A549 (cell line): ENCODE measurements around the gene PTPRG.

ENCODE experiments used
- CHD4 ChIP-seq: fragments of 200-600 bp; sonication (generic); IDR thresholded peaks from 2 replicates; pipeline ENCODE4 v1.6.1; 2016; ENCODE audit warnings: antibody characterized with exemption, mild to moderate bottlenecking, borderline replicate concordance
- CTCF ChIP-seq: fragments of >200 bp; sonication (Bioruptor Twin); formaldehyde crosslinking; IDR thresholded peaks from 3 replicates; pipeline ENCODE4 v1.5.1; 2016
- EHMT2 ChIP-seq: fragments of 200-600 bp; sonication (generic); IDR thresholded peaks from 2 replicates; pipeline ENCODE4 v1.6.1; 2016; ENCODE audit warnings: antibody characterized with exemption, low read depth, mild to moderate bottlenecking, moderate library complexity
- ESRRA ChIP-seq: fragments of 150-350 bp; IDR thresholded peaks from 2 replicates; pipeline ENCODE4 v1.6.1; 2014; ENCODE audit warnings: mild to moderate bottlenecking, low read length, borderline replicate concordance
- HOXB5 ChIP-seq: fragments of 250-450 bp; sonication (Bioruptor Pico); IDR thresholded peaks from 2 replicates; pipeline ENCODE4 v1.5.0; 2020; ENCODE audit warnings: mild to moderate bottlenecking, moderate library complexity
- JUN ChIP-seq, 2 experiments: fragments of >200 bp; sonication (Bioruptor Twin); formaldehyde crosslinking; IDR thresholded peaks; 2 replicates in 1 of 2; 3 replicates in 1 of 2; pipeline ENCODE4 v1.6.1; 2016 to 2017
- POLR2A ChIP-seq: IDR thresholded peaks from 2 replicates; pipeline ENCODE4 v1.6.1; 2012; ENCODE audit warnings: mild to moderate bottlenecking, low read length
- RAD21 ChIP-seq, 2 experiments: fragments of >200 bp in 1 of 2; sonication (Bioruptor Twin) in 1 of 2; formaldehyde crosslinking in 1 of 2; IDR thresholded peaks in 1 of 2; conservative IDR thresholded peaks in 1 of 2; 2 replicates in 1 of 2; 3 replicates in 1 of 2; pipeline ENCODE4 v1.6.1; 2012 to 2018; ENCODE audit warnings: inconsistent platforms in 1 of 2
- ZNF302 ChIP-seq: fragments of 250-450 bp; sonication (Bioruptor Pico); IDR thresholded peaks from 2 replicates; pipeline ENCODE4 v1.9.0; 2021; ENCODE audit warnings: inconsistent platforms, mild to moderate bottlenecking, moderate library complexity
- TF ChIP-seq, protein P1 (sequence below): IDR thresholded peaks from 2 replicates; pipeline ENCODE4 v1.6.1; 2012
- TF ChIP-seq, protein P2 (sequence below): fragments of >200 bp; sonication (Bioruptor Twin); formaldehyde crosslinking; IDR thresholded peaks from 3 replicates; pipeline ENCODE4 v1.6.1; 2016
- TF ChIP-seq, protein P3 (sequence below): fragments of 150-350 bp; IDR thresholded peaks from 2 replicates; pipeline ENCODE4 v1.6.1; 2014; ENCODE audit warnings: low read depth, mild to moderate bottlenecking, low read length

DNA sequence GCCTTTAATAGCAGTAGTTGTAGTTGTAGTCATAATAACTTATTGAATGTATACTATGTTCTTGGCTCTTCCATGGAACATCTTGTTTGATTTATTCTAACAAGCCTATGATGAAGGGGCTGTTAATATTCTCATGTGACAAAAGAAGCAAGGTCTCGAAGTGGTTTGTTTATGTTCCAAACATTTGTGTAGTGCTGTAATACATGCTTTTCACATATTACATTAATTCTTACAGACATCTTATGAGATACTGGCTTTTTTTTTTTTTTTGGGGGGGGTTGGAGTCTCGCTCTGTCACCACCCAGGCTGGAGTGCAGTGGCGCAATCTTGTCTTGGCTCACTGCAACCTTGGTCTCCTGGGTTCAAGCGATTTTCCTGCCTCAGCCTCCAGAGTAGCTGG lies 252.3 kb downstream of the PTPRG start:
- TF ChIP-seq, protein P1, sequence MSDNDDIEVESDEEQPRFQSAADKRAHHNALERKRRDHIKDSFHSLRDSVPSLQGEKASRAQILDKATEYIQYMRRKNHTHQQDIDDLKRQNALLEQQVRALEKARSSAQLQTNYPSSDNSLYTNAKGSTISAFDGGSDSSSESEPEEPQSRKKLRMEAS: no peak
- TF ChIP-seq CTCF: no peak
- TF ChIP-seq, protein P2, sequence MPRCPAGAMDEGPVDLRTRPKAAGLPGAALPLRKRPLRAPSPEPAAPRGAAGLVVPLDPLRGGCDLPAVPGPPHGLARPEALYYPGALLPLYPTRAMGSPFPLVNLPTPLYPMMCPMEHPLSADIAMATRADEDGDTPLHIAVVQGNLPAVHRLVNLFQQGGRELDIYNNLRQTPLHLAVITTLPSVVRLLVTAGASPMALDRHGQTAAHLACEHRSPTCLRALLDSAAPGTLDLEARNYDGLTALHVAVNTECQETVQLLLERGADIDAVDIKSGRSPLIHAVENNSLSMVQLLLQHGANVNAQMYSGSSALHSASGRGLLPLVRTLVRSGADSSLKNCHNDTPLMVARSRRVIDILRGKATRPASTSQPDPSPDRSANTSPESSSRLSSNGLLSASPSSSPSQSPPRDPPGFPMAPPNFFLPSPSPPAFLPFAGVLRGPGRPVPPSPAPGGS: no peak
- no peak for TF ChIP-seq JUN (IDR thresholded peaks at IDR 0.05)
- TF ChIP-seq, protein P3, sequence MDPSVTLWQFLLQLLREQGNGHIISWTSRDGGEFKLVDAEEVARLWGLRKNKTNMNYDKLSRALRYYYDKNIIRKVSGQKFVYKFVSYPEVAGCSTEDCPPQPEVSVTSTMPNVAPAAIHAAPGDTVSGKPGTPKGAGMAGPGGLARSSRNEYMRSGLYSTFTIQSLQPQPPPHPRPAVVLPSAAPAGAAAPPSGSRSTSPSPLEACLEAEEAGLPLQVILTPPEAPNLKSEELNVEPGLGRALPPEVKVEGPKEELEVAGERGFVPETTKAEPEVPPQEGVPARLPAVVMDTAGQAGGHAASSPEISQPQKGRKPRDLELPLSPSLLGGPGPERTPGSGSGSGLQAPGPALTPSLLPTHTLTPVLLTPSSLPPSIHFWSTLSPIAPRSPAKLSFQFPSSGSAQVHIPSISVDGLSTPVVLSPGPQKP: no peak
- no peak for TF ChIP-seq HOXB5 (CRISPR knock-in tag)
- TF ChIP-seq RAD21 (conservative IDR thresholded peaks at IDR 0.05 in 1 of 2, IDR thresholded peaks at IDR 0.05 in 1 of 2): no peak
- TF ChIP-seq CHD4: no peak
- no peak for TF ChIP-seq EHMT2
- TF ChIP-seq ESRRA: no peak
- no peak for TF ChIP-seq ZNF302 (CRISPR knock-in tag)
- no peak for TF ChIP-seq POLR2A
